Thymus (tissue), 11 donors: ENCODE results near the gene CCDC85B. TPM values are rescaled to one million over a fixed set of nuclear protein-coding genes. Genes with fewer than 3 reads are reported as not detected.

Experiments used
- DNase-seq, 9 donors: peaks; one replicate each; pipeline ENCODE4 v3.0.0-alpha.2; 2013; ENCODE audit warnings: low spot score in 9 of 9, low read depth in 6 of 9, missing footprints in 1 of 9
- H3K27ac ChIP-seq, 2 donors: one replicate each; pipeline ENCODE4 v1.5.1; 2013; ENCODE audit warnings: control low read depth in 1 of 2, low read depth in 1 of 2, low read length in 1 of 2, mild to moderate bottlenecking in 1 of 2, moderate library complexity in 1 of 2
- H3K27me3 ChIP-seq, 2 donors: one replicate each; pipeline ENCODE4 v1.5.1; 2013; ENCODE audit warnings: low read length in 1 of 2; ENCODE audit not compliant: control insufficient read depth in 2 of 2, insufficient read depth in 1 of 2
- H3K36me3 ChIP-seq, 2 donors: one replicate each; pipeline ENCODE4 v1.5.1; 2013; ENCODE audit warnings: low read length in 1 of 2, mild to moderate bottlenecking in 1 of 2, moderate library complexity in 1 of 2; ENCODE audit not compliant: control insufficient read depth in 2 of 2, insufficient read depth in 2 of 2
- H3K4me1 ChIP-seq, 2 donors: one replicate each; pipeline ENCODE4 v1.5.1; 2013; ENCODE audit warnings: low read length in 2 of 2; ENCODE audit not compliant: control insufficient read depth in 2 of 2, insufficient read depth in 2 of 2
- H3K4me3 ChIP-seq, 2 donors: one replicate each; pipeline ENCODE4 v1.5.1; 2013; ENCODE audit warnings: low read length in 2 of 2, control low read depth in 1 of 2, mild to moderate bottlenecking in 1 of 2
- H3K9me3 ChIP-seq, 2 donors: one replicate each; pipeline ENCODE4 v1.5.1; 2013; ENCODE audit warnings: low read length in 1 of 2, mild to moderate bottlenecking in 1 of 2; ENCODE audit not compliant: control insufficient read depth in 2 of 2, insufficient read depth in 1 of 2
- WGBS: extraction: QIAGEN DNeasy Blood & Tissue Kit; methylation state at CpG from one replicate; pipeline ENCODE4 v1.1.7; 2013; 5-methylcytosine and 5-hydroxymethylcytosine counted together
- polyA plus RNA-seq: library from polyadenylated mRNA; stranded (reverse); fragments of 200-250 nt; gene quantifications from one replicate; pipeline ENCODE4 v1.2.3, GENCODE V29; 2013
- total RNA-seq: library from RNA; stranded (reverse); fragments of 120-200 nt; gene quantifications from one replicate; pipeline ENCODE4 v1.2.4, GENCODE V29; 2013
- donor health status: healthy.

The CCDC85B gene
- total and polyA plus RNA-seq, 2 donors: 20.2 to 30.5 TPM

DNA sequence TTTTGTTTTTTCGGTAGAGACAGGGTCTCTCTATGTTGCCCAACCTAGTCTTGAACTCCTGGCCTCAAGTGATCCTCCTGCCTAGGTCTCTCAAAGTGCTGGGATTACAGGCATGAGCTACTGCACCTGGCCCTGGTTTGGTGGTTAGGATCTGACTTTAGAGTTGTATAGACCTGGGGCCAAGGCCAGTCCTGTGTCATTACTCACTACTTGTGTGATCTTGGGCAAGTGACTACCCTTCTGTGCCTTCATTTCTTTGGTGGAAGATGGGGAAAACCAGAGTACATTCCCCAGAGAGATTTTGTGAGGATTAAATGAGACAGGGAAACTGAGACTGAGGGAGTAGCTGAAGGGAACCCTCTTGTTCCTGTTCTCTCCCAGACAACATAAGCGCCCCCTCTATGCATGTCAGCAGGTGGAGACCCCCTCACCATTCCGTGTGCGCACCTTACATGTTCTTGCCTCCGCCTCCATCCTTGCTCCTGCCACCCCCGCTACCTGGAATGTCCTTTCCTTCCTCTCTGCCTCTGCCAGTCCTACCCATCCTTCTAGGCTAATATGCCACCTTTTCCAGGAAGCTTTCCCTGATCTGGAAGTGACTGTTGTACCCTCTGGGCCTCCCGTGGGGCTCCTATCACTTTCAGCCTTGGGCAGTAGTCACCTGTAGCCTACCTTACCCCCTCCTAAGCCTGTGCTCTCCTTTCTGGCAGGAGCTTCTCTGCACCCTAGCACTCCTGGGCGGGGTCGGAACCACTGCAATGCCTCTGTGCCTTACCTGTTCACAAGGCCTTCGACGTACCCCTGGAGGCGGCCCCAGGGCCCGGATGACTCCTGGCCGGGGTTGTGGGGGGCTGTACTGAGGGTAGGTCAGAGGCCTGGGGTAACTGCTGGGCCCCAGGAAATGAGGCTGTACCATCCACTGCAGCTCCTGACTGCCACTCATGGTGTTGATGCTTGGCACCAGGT, 5.8 kb downstream of the CCDC85B start:
- no peak overlapping the region for H3K4me3 ChIP-seq
- WGBS: 97% methylated on average over 14 of the region's 14 CpGs
- no peaks in the 10 kb centered on the region for H3K9me3 ChIP-seq
- H3K36me3 ChIP-seq: no peaks in the 10 kb centered on the region
- DNase-seq: no peak
- H3K27me3 ChIP-seq: peaks cover 22 to 52% of the 10 kb centered on the region in 2 donors
- no peak overlapping the region for H3K27ac ChIP-seq
- peaks cover 42 to 58% of the 10 kb centered on the region in 2 donors for H3K4me1 ChIP-seq

DNA sequence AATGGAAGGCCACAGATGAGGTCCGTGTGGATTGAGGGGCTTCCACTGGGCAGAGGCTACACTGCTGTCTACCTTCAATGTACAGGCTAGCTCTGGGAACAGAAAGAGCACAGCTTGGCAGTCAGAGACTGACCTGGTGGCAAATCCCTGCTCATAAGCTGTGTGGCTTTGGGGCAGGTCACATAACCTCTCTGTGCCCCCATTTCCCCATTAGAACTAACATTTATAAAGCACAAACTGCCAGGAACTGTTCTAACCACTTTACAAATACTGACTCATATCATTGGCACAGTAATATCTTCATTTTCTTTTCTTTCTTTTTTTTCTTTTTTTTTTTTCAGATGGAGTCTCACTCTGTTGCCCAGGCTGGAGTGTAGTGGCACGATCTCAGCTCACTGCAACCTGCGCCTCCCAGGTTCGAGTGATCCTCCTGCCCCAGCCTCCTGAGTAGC, 6.6 kb downstream of the CCDC85B start:
- Histone ChIP-seq H3K4me1 (peaks cover 37 to 54% of the 10 kb centered on the region in 2 donors), H3K27me3 (peaks cover 22 to 57% of the 10 kb centered on the region in 2 donors), H3K4me3 (no peak overlapping the region), H3K27ac (no peak overlapping the region), H3K9me3 (no peaks in the 10 kb centered on the region), H3K36me3 (no peaks in the 10 kb centered on the region)
- WGBS: 95% methylated on average over 4 of the region's 4 CpGs
- DNase-seq: no peak

DNA sequence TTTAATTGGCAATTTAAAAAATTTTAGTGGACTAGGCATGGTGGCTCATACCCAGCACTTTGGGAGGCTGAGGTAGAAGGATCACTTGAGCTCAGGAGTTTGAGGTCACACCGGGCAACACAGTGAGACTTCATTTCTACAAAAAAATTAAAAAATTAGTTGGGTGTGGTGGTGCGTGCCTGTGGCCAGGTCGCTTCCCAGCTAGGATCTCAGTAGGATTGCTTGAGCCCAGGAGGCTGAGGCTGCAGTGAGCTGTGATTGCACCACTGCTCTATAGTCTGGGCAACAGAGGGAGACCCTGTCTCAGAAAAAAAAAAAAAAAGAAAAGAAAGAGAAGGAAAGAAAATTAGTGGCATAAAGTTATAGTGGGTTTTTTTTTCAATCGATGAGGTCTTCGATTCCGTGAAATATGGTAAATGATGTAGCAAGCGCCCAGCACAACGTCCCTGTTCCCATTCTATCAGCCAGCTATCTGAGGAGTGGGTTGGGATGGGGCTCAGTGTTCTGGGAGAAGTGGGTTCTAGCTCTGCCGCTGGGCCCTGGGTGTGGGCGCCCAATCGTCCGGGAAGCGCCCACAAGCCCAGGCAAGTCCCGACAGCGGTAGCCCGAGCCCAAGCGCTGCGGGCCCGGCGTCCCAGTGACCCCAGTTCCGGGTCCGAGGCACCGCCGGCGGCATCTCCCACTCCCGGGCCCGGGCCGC, 8.3 kb downstream of the CCDC85B start:
- H3K4me3 ChIP-seq: peak overlapping the region in 1 of 2 donors; percentile 58
- H3K27ac ChIP-seq: no peak overlapping the region
- no peak for DNase-seq
- peaks cover 23 to 49% of the 10 kb centered on the region in 2 donors for H3K4me1 ChIP-seq
- no peaks in the 10 kb centered on the region for H3K36me3 ChIP-seq
- no peaks in the 10 kb centered on the region for H3K9me3 ChIP-seq
- 31% methylated on average over 28 of the region's 28 CpGs for WGBS
- peaks cover 22 to 65% of the 10 kb centered on the region in 2 donors for H3K27me3 ChIP-seq

DNA sequence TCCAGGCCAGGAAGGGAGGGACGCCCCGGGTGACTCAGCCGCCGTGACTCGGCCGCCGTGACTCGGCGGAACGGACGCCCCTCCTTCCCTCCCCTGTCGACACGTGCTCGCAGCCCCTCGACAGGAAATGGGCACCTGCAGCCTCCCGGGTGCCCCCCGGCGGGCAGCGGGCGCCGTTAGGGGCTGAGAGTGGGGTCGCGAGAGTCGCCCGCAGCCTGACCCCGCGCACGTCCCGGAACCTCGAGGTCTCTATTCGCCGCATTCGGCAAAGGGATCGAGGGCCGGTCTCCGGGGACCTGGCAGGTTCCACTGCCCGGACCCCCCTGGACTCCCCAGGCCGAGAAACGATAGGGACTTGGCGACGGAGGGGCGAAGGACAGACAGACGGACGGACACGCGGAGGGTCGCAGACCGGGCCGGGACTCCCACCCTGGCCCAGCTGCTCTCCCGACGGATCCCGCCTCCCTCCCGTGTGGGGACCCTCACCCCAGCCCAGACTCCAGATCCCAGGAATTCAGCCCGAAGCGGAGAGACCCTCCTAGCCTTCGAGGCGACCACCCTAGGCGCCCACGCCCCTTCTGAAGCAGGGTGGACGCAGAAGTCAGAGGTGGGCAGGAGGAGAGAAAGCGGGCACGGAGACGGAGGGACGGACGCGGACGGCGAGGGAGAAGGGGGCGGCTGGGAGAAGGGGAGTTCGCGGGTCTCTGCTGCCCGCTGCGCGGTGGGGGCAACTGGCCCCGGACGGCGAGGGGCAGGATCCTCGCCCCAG, 9.1 kb downstream of the CCDC85B start:
- Histone ChIP-seq H3K4me1 (peaks cover 18 to 42% of the 10 kb centered on the region in 2 donors), H3K36me3 (no peaks in the 10 kb centered on the region), H3K27ac (peak overlapping the region in 1 of 2 donors; percentile 31), H3K4me3 (peak overlapping the region in 1 of 2 donors; percentile 58), H3K27me3 (peaks cover 22 to 65% of the 10 kb centered on the region in 2 donors), H3K9me3 (no peaks in the 10 kb centered on the region)
- WGBS: 4% methylated on average over 78 of the region's 78 CpGs
- peak in 3 of 9 donors; percentile 66 to 76 (median 68) for DNase-seq

DNA sequence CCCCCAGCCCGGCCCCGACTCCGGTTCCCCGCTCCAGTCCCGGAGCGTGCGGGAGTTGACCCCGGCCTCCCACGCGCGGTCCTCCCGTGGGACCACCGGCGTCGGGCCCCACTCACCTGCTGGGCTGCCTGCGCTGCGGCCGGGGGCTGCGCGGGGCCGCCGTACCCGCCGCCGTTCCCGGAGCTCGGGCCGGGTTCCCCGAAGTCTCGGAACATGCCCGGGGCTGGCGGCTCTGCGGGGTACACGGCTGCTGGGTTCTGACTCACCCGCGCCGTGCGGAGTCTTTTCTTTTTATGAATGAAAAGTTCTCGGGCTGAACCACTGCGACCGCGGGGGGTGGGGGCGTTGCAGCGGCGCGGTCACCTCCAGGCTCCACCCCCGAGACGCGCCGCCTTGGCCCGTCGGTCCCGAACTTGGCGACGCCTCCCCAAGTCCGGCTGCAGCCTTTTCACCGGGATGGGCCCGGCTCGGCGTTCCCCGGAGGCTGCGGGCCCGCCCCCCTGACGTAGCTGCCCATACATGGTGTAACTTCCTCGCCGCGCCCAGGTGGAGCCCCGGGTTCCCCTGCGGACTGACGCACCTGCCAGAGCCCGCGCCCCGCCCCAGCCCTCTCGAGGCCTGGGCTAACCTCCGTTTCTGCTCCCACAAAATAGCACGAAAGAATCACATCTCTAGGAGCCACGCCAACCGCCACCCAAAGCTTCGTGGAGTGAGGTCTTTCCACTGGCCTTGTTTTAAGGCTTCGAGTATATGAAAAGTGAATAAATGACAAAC, 9.8 kb downstream of the CCDC85B start, which contains the start of gene FOSL1:
Gene FOSL1 (minus strand): TSS at position 264 of the 774 bp plus-strand sequence. CDS start 49 bp downstream, at position 215.
- Histone ChIP-seq H3K27ac (peak within 1 kb of the TSS in 1 of 2 donors; percentile 49), H3K4me1 (peaks cover 18 to 42% of the 10 kb centered on the region in 2 donors), H3K9me3 (no peaks in the 10 kb centered on the region), H3K27me3 (peaks cover 22 to 65% of the 10 kb centered on the region in 2 donors), H3K4me3 (peak within 1 kb of the TSS; percentile 32 to 58), H3K36me3 (no peaks in the 10 kb centered on the region)
- WGBS: 2% methylated on average over 80 of the region's 80 CpGs
- peak in 7 of 9 donors; percentile 64 to 88 (median 80) for DNase-seq

DNA sequence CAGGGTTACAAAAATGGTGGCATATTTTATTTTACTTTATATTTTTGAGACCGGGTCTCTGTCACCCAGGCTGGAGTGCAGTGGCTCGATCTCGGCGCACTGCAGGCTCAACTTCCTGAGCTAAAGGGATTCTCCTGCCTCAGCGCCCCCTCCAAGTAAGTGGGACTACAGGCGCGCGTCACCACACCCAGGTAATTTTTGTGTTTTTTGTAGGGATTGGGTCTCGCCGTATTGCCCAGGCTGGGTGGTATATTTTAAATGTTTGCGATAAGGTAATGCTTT, 10.4 kb downstream of the CCDC85B start:
- Histone ChIP-seq H3K9me3 (no peaks in the 10 kb centered on the region), H3K36me3 (no peaks in the 10 kb centered on the region), H3K4me3 (no peak overlapping the region), H3K27me3 (peaks cover 22 to 61% of the 10 kb centered on the region in 2 donors), H3K4me1 (peaks cover 18 to 42% of the 10 kb centered on the region in 2 donors), H3K27ac (no peak overlapping the region)
- no peak for DNase-seq
- WGBS: 93% methylated on average over 11 of the region's 11 CpGs

DNA sequence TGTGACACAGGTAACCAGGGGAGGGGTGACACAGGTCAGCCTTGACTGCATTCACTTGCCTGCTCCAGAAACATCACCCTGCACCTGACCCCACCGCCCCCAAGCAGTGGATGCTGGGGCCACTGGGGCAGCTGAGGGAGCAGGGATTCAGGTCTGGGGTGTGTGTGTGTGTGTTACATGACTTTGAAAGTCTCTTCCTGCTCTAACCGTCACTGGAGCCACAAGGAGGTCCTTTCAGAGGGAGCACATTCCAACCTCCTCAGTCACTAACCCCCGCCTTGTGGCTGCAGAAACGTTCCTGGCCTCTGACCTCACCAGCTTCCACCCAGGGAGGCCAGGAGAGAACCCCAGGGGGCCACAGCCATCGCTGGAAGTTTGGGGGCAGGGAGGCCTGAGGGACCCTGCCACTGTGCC, 12.6 kb downstream of the CCDC85B start:
- Histone ChIP-seq H3K4me3 (no peak overlapping the region), H3K4me1 (peaks cover 18 to 42% of the 10 kb centered on the region in 2 donors), H3K27me3 (peaks cover 22 to 46% of the 10 kb centered on the region in 2 donors), H3K36me3 (no peaks in the 10 kb centered on the region), H3K27ac (no peak overlapping the region), H3K9me3 (no peaks in the 10 kb centered on the region)
- DNase-seq: no peak
- WGBS: 32% methylated on average over 5 of the region's 5 CpGs

DNA sequence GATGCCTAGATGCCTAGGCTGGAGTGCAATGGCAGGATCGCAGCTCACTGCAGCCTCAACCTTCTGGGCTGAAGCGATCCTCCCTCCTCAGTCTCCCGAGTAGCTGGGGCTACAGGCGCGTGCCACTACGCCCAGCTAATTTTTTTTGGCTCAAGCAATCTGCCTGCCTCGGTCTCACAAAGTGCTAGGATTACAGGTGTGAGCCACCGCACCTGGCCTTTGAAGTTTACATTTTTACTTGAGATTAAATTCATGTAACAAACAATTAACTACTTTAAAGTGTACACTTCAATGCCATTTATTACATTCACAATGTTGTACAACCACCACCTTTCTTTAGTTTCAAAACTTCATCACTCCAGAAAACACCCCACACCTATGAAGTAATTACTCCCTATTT, 13.2 kb downstream of the CCDC85B start:
- Histone ChIP-seq H3K27ac (no peak overlapping the region), H3K4me1 (peaks cover 18 to 39% of the 10 kb centered on the region in 2 donors), H3K9me3 (no peaks in the 10 kb centered on the region), H3K36me3 (no peaks in the 10 kb centered on the region), H3K4me3 (no peak overlapping the region), H3K27me3 (peaks cover 17 to 39% of the 10 kb centered on the region in 2 donors)
- DNase-seq: no peak
- WGBS: 92% methylated on average over 8 of the region's 8 CpGs
